Activated naive CD8-positive, alpha-beta T cell treated with anti-CD3 and anti-CD28 coated beads, Interleukin-2, amount 10 ng/mL, durations not matched to agents 7 days and 5 days (primary cell): Measurements from ENCODE around the gene LIX1L. TPM values are rescaled to one million over a fixed set of nuclear protein-coding genes. Genes with fewer than 3 reads are reported as not detected.

Source experiments
- ATAC-seq: fragments of 150-1000 bp; cut with Tn5 transposase; one replicate; pipeline ENCODE4 v1.10.0; 2021; ENCODE audit warnings: low read depth, moderate library complexity
- POLR2A ChIA-PET: fragments of 350-600 bp; sonication (Branson Sonifier 250); formaldehyde crosslinking; loops from one replicate; lab custom pipeline; 2021; ENCODE audit warnings: antibody characterized with exemption; lab: Charles Lee
- DNase-seq: peaks from one replicate; pipeline ENCODE4 v3.0.0; 2021
- H3K27ac Mint-ChIP-seq: one replicate; pipeline ENCODE4 v1.8.0; 2022; ENCODE audit warnings: mild to moderate bottlenecking, mixed read lengths
- H3K27me3 Mint-ChIP-seq: one replicate; pipeline ENCODE4 v1.8.0; 2022; ENCODE audit warnings: mild to moderate bottlenecking, moderate library complexity, mixed read lengths
- H3K36me3 Mint-ChIP-seq: one replicate; pipeline ENCODE4 v1.8.0; 2021; ENCODE audit warnings: mild to moderate bottlenecking, mixed read lengths
- H3K4me1 Mint-ChIP-seq: one replicate; pipeline ENCODE4 v1.8.0; 2021; ENCODE audit warnings: mixed read lengths
- H3K4me3 Mint-ChIP-seq: one replicate; pipeline ENCODE4 v1.8.0; 2022; ENCODE audit warnings: mild to moderate bottlenecking, moderate library complexity, mixed read lengths
- H3K9me3 Mint-ChIP-seq: one replicate; pipeline ENCODE4 v1.8.0; 2021; ENCODE audit warnings: mixed read lengths
- total RNA-seq, 2 experiments: library from RNA; stranded (reverse); gene quantifications; one replicate each; pipeline ENCODE4 v1.2.3, GENCODE V29; 2021

The LIX1L gene
- total RNA-seq, 2 experiments from 2014 or later = 54.0 to 57.5 TPM

GRCh38 chr1:145965119-145965744 lies 7.4 kb upstream of the LIX1L start:
- H3K4me3 Mint-ChIP-seq = peak overlapping the region; percentile 94
- peak overlapping the region; percentile 94 for H3K27ac Mint-ChIP-seq
- no peak for ATAC-seq
- H3K36me3 Mint-ChIP-seq = peaks cover 15% of the 10 kb centered on the region
- H3K27me3 Mint-ChIP-seq = no peaks in the 10 kb centered on the region
- peaks cover 30% of the 10 kb centered on the region for H3K4me1 Mint-ChIP-seq
- POLR2A ChIA-PET = interaction anchor here (1.0 to 6.8 kb wide), 18 partner anchors 8 to 106 kb away, joined by 3 to 76 read pairs (median 7); partner anchors contain the start of genes PEX11B, PIAS3, RBM8A and TXNIP
- no peak for DNase-seq
- H3K9me3 Mint-ChIP-seq = peaks cover 4% of the 10 kb centered on the region

GRCh38 chr1:145964328-145965118 lies 6.7 kb upstream of the LIX1L start, which contains the start of the genes ANKRD34A and POLR3GL:
Gene ANKRD34A, minus strand, starts transcription at chr1:145964575. Its CDS starts 2,816 bp downstream, at chr1:145961759.
Gene POLR3GL, plus strand, starts transcription at chr1:145964690. Its CDS starts 10,176 bp downstream, at chr1:145974866.
- DNase-seq = peak; percentile 85
- POLR2A ChIA-PET = interaction anchor here (0.5 to 6.8 kb wide), 21 partner anchors 9 to 141 kb away, joined by 3 to 76 read pairs (median 6); partner anchors contain the start of genes NUDT17, PEX11B, PIAS3 and POLR3C
- Mint-ChIP-seq H3K27ac (peak within 1 kb of the TSS; percentile 94), H3K4me3 (peak within 1 kb of the TSS; percentile 94), H3K36me3 (peaks cover 15% of the 10 kb centered on the region), H3K9me3 (peaks cover 4% of the 10 kb centered on the region), H3K4me1 (peaks cover 36% of the 10 kb centered on the region), H3K27me3 (no peaks in the 10 kb centered on the region)
- ATAC-seq = peak; percentile 89

GRCh38 chr1:145963265-145964019 lies 5.6 kb upstream of the LIX1L start:
- peak overlapping the region; percentile 94 for H3K27ac Mint-ChIP-seq
- H3K9me3 Mint-ChIP-seq = peaks cover 4% of the 10 kb centered on the region
- no peak for ATAC-seq
- peaks cover 15% of the 10 kb centered on the region for H3K36me3 Mint-ChIP-seq
- peak overlapping the region; percentile 94 for H3K4me3 Mint-ChIP-seq
- DNase-seq = no peak
- POLR2A ChIA-PET = interaction anchor here (1.0 to 6.8 kb wide), 15 partner anchors 9 to 140 kb away, joined by 3 to 76 read pairs (median 7); partner anchors contain the start of genes NUDT17, PEX11B, PIAS3 and POLR3C
- peaks cover 46% of the 10 kb centered on the region for H3K4me1 Mint-ChIP-seq
- H3K27me3 Mint-ChIP-seq = no peaks in the 10 kb centered on the region

GRCh38 chr1:145962157-145963102 lies 4.6 kb upstream of the LIX1L start:
- no peaks in the 10 kb centered on the region for H3K27me3 Mint-ChIP-seq
- H3K27ac Mint-ChIP-seq = peak overlapping the region; percentile 78
- peak; percentile 54 for DNase-seq
- ATAC-seq = no peak
- peaks cover 7% of the 10 kb centered on the region for H3K36me3 Mint-ChIP-seq
- POLR2A ChIA-PET = interaction anchor here (0.7 to 6.8 kb wide), 8 partner anchors 16 to 117 kb away, joined by 3 to 76 read pairs (median 15); partner anchors contain the start of genes NUDT17, PEX11B, PIAS3 and RBM8A
- H3K9me3 Mint-ChIP-seq = no peaks in the 10 kb centered on the region
- peaks cover 49% of the 10 kb centered on the region for H3K4me1 Mint-ChIP-seq
- peak overlapping the region; percentile 94 for H3K4me3 Mint-ChIP-seq

- H3K4me3 Mint-ChIP-seq = peak overlapping the region; percentile 86
- no peaks in the 10 kb centered on the region for H3K9me3 Mint-ChIP-seq
- POLR2A ChIA-PET = interaction anchor here (1.0 to 6.8 kb wide), 5 partner anchors 34 to 138 kb away, joined by 3 to 76 read pairs (median 6); partner anchors contain the start of genes NUDT17, PEX11B, POLR3C and RBM8A
- DNase-seq (peak; percentile 68), ATAC-seq (no peak)
- H3K36me3 Mint-ChIP-seq = no peaks in the 10 kb centered on the region
- no peaks in the 10 kb centered on the region for H3K27me3 Mint-ChIP-seq
- peaks cover 56% of the 10 kb centered on the region for H3K4me1 Mint-ChIP-seq
- peak overlapping the region; percentile 78 for H3K27ac Mint-ChIP-seq
Measured at GRCh38 chr1:145961425-145962156, 3.8 kb upstream of the LIX1L start.

GRCh38 chr1:145961109-145961424 lies 3.2 kb upstream of the LIX1L start:
- Mint-ChIP-seq H3K9me3 (no peaks in the 10 kb centered on the region), H3K4me3 (peak overlapping the region; percentile 86), H3K4me1 (peaks cover 60% of the 10 kb centered on the region), H3K27ac (peak overlapping the region; percentile 83), H3K36me3 (no peaks in the 10 kb centered on the region), H3K27me3 (no peaks in the 10 kb centered on the region)
- POLR2A ChIA-PET = interaction anchor here (1.1 to 6.8 kb wide), 6 partner anchors 34 to 137 kb away, joined by 4 to 76 read pairs (median 8); partner anchors contain the start of genes PEX11B, PIAS3, POLR3C and RBM8A
- DNase-seq (no peak), ATAC-seq (no peak)

GRCh38 chr1:145960468-145961108 lies 2.8 kb upstream of the LIX1L start:
- Mint-ChIP-seq H3K4me1 (peaks cover 65% of the 10 kb centered on the region), H3K27ac (peak overlapping the region; percentile 83), H3K4me3 (peak overlapping the region; percentile 86), H3K36me3 (no peaks in the 10 kb centered on the region), H3K27me3 (no peaks in the 10 kb centered on the region), H3K9me3 (no peaks in the 10 kb centered on the region)
- ATAC-seq (no peak), DNase-seq (peak; percentile 66)
- POLR2A ChIA-PET = interaction anchor here (0.6 to 6.8 kb wide), 6 partner anchors 33 to 137 kb away, joined by 3 to 59 read pairs (median 6); partner anchors contain the start of genes PEX11B, PIAS3, POLR3C and RBM8A

GRCh38 chr1:145959957-145960467 lies 2.2 kb upstream of the LIX1L start:
- POLR2A ChIA-PET = interaction anchor here (0.6 to 6.8 kb wide), 5 partner anchors 33 to 136 kb away, joined by 3 to 59 read pairs (median 5); partner anchors contain the start of genes PIAS3, POLR3C, RBM8A and RNF115
- DNase-seq (no peak), ATAC-seq (no peak)
- H3K4me1 Mint-ChIP-seq = peaks cover 69% of the 10 kb centered on the region
- peak overlapping the region; percentile 86 for H3K4me3 Mint-ChIP-seq
- peaks cover 4% of the 10 kb centered on the region for H3K36me3 Mint-ChIP-seq
- H3K27me3 Mint-ChIP-seq = no peaks in the 10 kb centered on the region
- no peaks in the 10 kb centered on the region for H3K9me3 Mint-ChIP-seq
- no peak overlapping the region for H3K27ac Mint-ChIP-seq

- Mint-ChIP-seq H3K27ac (peak overlapping the region; percentile 62), H3K4me1 (peaks cover 75% of the 10 kb centered on the region), H3K9me3 (no peaks in the 10 kb centered on the region), H3K4me3 (peak overlapping the region; percentile 17), H3K27me3 (no peaks in the 10 kb centered on the region), H3K36me3 (peaks cover 5% of the 10 kb centered on the region)
- ATAC-seq = no peak
- POLR2A ChIA-PET = interaction anchor here (1.6 to 6.8 kb wide), 4 partner anchors 32 to 37 kb away, joined by 9 to 61 read pairs (median 39); partner anchors contain the start of genes RBM8A and TXNIP
- DNase-seq = no peak
Measured at GRCh38 chr1:145959333-145959732, 1.5 kb upstream of the LIX1L start.

GRCh38 chr1:145958734-145959133 lies 917 bp upstream of the LIX1L start:
- DNase-seq = no peak
- peak overlapping the region; percentile 73 for H3K27ac Mint-ChIP-seq
- no peak for ATAC-seq
- H3K4me3 Mint-ChIP-seq = peak overlapping the region; percentile 84
- H3K27me3 Mint-ChIP-seq = no peaks in the 10 kb centered on the region
- peaks cover 74% of the 10 kb centered on the region for H3K4me1 Mint-ChIP-seq
- POLR2A ChIA-PET = interaction anchor here (1.0 to 4.3 kb wide), 8 partner anchors 25 to 113 kb away, joined by 5 to 61 read pairs (median 12); partner anchors contain the start of genes NUDT17, PEX11B, RBM8A and TXNIP
- no peaks in the 10 kb centered on the region for H3K9me3 Mint-ChIP-seq
- peaks cover 10% of the 10 kb centered on the region for H3K36me3 Mint-ChIP-seq
